GM23338 (cell line): ENCODE data around the gene ZNF480.

Experiments
- CREB1 ChIP-seq: fragments of 250-450 bp; sonication (Bioruptor Pico); IDR thresholded peaks from 2 replicates; pipeline ENCODE4 v1.5.0; 2020; ENCODE audit warnings: low read depth, mild to moderate bottlenecking, moderate library complexity
- CTCF ChIP-seq, 2 experiments: fragments of 200-600 bp in 1 of 2; sonication (generic) in 1 of 2; conservative IDR thresholded peaks; 2 replicates each; pipeline versions ENCODE4 v1.5.1 to v1.6.1; 2016 to 2017; ENCODE audit warnings: antibody characterized with exemption in 2 of 2, low read depth in 2 of 2, mild to moderate bottlenecking in 2 of 2, moderate library complexity in 1 of 2
- ETS1 ChIP-seq: IDR thresholded peaks from 2 replicates; pipeline ENCODE4 v1.6.1; 2016; ENCODE audit warnings: antibody characterized with exemption
- EZH2 ChIP-seq: fragments of 200-600 bp; sonication (generic); IDR thresholded peaks from one replicate; pipeline ENCODE4 v1.8.0; 2017; ENCODE audit warnings: antibody characterized with exemption, mild to moderate bottlenecking, low read depth; ENCODE audit not compliant: unreplicated experiment
- EZH2phosphoT487 ChIP-seq: fragments of 200-600 bp; sonication (generic); IDR thresholded peaks from one replicate; pipeline ENCODE4 v1.8.1; 2018; ENCODE audit warnings: antibody characterized with exemption; ENCODE audit not compliant: unreplicated experiment
- JUNB ChIP-seq: IDR thresholded peaks from one replicate; pipeline ENCODE4 v1.6.1; 2016; ENCODE audit warnings: antibody characterized with exemption; ENCODE audit not compliant: unreplicated experiment
- POLR2AphosphoS5 ChIP-seq: IDR thresholded peaks from 2 replicates; pipeline ENCODE4 v1.6.1; 2016; ENCODE audit warnings: antibody characterized with exemption, low read depth
- REST ChIP-seq: IDR thresholded peaks from one replicate; pipeline ENCODE4 v1.6.1; 2018; ENCODE audit warnings: antibody characterized with exemption; ENCODE audit not compliant: unreplicated experiment
- ZNF331 ChIP-seq: fragments of 250-450 bp; sonication (Bioruptor Pico); IDR thresholded peaks from 2 replicates; pipeline ENCODE4 v1.5.0; 2020; ENCODE audit warnings: low read depth, mild to moderate bottlenecking, moderate library complexity

DNA sequence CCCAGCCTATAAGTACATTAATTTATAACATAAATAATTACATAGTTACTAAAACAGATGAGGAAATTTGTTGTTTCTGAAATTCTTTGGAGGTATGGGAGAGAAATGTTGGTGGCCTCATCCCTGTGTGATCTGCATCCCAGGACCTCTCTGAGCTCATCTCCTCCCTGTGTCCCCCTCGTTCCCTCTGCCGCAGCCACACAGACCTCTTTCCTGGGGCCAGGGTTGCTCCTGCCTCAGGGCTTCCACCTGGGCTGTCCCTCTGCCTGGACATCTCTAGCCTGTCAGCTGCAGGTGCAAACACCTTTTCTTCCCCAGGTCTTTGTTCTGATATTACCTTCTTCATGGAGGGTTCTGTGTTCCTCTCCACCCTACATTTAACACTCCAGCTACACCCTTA lies 23.7 kb upstream of the ZNF480 start:
- TF ChIP-seq CTCF (conservative IDR thresholded peaks at IDR 0.05; ENCODE audit: low read depth in 2 of 2) (no peak), EZH2phosphoT487 (no peak), JUNB (no peak), CREB1 (CRISPR knock-in tag) (no peak), EZH2 (no peak), POLR2AphosphoS5 (no peak), ETS1 (no peak), REST (no peak), ZNF331 (no peak)
